ENCODE data around the gene MLANA.
A peak's percentile ranks its signal among the peaks of the same experiment; 100 is the strongest.

The MLANA gene, protein sequence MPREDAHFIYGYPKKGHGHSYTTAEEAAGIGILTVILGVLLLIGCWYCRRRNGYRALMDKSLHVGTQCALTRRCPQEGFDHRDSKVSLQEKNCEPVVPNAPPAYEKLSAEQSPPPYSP

DNA sequence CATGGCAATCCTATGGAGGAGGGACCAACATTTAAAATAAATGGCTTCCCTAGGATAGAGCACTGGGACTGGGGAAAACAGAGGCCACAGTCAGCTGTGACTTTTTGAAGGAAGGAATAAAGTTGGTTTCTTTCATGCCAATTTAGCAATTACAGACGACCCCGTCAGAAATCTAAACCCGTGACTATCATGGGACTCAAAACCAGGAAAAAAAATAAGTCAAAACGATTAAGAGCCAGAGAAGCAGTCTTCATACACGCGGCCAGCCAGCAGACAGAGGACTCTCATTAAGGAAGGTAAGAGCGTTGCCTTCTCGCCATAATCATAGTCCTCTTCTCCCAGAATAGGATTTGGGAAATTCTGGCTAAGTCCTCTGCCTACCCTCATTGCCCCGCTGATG lies at the start of gene MLANA:
MLANA (plus strand) TSS at position 249 of the 400 bp plus-strand sequence. CDS start 1,586 bp downstream, outside the sequence.
- DNase-seq (ENCODE audit: extremely low spot score, insufficient read length, low read depth): no peak
- no peak for FAIRE-seq

DNA sequence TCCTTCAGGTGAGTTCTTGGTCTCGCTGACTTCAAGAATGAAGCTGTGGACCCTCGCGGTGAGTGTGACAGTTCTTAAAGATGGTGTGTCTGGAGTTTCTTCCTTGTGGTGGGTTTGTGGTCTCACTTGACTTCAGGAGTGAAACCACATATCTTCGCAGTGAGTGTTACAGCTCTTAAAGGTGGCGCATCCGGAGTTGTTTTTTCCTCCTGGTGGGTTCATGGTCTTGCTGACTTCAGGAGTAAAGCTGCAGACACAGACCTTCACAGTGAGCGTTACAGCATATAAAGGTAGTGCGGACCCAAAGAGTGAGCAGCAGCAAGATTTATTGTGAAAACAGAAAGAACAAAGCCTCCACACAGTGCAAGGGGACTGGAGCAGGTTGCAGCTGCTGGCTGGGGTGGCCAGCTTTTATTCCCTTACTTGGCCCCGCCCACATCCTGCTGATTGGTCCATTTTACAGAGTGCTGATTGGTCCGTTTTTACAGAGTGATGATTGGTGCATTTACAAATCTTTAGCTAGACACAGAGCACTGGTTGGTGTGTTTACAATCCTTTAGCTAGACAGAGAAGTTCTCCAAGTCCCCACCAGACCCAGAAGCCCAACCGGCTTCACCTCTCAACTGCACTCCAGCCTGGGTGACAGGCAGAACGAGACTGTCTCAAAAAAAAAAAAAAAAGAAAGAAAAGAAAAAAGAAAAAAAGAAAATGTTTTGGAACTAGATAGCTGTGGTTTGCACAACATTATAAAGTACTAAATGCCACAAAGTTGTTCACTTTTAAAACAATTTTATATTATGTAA lies 48.7 kb upstream of the MLANA start:
- DNase-seq (ENCODE audit: extremely low spot score, insufficient read length, low read depth) (no peak), FAIRE-seq (no peak)

DNA sequence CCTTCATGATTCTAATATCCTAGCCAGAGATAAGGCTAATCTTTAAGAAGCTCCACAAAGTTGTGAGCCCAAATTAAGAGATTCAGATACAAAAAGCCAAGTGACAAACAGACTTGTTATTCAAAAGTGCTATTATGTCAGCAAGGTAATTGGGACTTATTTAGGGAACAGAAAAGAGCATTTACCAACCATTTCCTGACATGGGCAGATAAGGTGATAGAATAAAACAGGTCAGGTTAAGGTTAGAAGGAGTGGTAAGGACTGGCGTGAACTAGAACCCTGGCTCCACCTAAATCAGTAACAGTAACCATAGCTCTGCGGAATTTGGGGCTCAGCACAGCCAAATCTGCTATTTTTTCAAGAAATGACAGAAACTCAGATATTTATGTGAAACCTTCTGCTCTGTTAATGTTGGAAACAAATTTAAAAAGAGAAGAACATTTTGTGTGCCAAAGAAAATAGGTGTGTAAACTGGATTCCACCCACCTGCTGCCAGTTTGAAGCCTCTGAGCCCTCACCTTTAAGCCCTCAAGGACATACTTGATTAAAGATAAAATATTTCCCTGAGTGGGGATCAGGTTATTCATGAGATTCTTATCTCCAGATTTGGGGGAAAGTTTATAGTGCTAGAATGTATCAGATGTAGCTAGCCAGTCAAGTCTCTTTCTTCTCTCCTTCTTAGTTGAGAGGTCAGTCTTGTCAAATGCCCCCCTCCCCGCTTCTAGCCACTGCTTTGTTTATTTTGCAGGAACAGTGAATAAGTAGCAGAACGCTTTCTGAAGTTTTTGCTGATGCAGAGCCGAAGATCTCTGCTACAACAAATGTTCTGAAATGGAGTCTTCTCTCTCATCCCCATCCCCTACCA lies 47.5 kb upstream of the MLANA start:
- no peak for FAIRE-seq

DNA sequence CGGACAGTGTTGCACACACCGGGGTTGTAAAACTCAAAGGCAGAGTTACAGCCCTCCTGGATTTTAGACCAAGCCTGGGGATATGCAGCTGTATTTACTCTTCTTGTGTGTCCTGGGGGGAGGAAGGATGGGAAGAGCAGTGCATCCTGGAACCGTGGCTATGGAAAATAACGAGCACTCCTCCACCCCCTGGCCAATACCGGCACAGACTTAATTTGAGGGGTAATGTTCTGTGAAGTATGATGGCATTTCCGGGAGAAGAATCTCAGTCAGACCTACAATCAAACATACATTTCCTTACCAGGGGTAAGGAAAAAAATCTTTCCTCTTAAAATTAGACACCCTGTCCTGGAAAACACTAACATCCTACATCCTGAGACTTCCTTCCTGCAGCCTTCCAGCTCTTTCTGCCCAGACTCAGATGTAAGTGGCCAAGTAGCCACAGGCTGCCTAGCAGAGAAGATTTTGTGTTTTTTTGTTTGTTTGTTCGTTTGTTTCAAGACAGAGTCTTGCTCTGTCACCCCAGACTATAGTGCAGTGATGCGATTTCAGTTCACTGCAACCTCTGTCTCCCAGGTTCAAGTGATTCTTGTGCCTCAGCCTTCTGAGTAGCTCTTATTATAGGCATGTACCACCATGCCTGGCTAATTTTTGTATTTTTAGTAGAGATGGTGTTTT lies 46.8 kb upstream of the MLANA start:
- FAIRE-seq: no peak
- no peak for DNase-seq (ENCODE audit: extremely low spot score, insufficient read length, low read depth)

More for the DNA sequence above, 47.5 kb upstream of the MLANA start:
- DNase-seq (ENCODE audit: extremely low spot score, insufficient read length, low read depth): no peak

DNA sequence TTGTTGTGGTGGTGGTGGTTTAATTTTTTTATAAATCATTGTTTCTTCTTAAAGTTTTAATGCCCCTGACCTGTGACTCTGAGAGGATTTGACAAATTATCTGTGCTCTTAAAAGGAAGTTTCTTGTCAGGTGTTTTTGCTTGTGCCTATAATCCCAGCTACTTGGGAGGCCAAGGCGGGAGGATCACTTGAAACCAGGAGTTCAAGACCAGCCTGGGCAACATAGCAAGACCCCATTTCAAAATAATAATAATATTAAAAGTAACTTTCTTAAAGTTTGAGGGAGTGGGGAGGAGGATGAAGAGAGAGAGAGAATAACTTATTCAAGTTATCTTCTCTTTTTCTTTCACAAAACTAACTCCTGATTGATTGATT lies 45.5 kb upstream of the MLANA start:
- FAIRE-seq: no peak

DNA sequence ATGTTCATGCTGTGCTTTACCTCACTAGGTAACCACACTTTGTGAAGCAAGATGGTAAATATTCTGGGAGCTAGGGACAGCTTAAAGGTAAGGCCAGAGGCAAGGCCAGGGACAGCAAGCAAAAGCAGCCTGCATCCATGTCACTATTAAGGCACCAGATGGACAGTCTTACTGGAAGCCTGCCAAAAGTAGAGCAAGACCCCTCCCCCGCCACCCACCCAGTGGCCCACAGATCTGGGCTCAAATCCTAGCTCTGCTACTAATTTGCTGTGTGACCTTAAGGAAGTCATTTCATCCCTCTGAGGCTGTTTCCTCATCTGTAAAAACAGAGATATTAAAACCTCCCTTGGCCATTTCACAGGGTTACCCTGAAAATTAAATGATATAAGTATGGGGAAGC lies 44.6 kb upstream of the MLANA start:
- FAIRE-seq (no peak), DNase-seq (ENCODE audit: extremely low spot score, insufficient read length, low read depth) (no peak)

More for the DNA sequence above, 45.5 kb upstream of the MLANA start:
- no peak for DNase-seq (ENCODE audit: extremely low spot score, insufficient read length, low read depth)

DNA sequence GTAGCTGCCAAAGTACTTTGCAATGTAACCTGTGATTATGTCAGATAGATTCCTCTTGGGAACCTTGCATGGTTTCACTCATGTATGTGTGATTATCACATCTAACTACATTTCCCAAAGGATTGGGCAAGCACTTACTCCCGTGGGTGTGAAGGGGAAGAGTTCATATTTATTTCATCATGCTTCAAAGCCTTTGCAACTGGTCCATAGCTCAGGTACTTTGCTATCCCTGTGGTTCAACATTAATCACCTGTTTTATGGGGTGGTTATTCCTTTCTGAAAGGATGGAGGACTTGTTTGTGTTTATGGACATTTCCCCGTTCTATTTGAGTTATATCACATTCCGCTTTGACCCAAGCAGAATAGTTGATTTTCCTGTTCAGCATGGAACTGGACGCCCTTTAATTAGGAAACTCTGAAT lies 44.2 kb upstream of the MLANA start:
- FAIRE-seq: no peak
- no peak for DNase-seq (ENCODE audit: extremely low spot score, insufficient read length, low read depth)

DNA sequence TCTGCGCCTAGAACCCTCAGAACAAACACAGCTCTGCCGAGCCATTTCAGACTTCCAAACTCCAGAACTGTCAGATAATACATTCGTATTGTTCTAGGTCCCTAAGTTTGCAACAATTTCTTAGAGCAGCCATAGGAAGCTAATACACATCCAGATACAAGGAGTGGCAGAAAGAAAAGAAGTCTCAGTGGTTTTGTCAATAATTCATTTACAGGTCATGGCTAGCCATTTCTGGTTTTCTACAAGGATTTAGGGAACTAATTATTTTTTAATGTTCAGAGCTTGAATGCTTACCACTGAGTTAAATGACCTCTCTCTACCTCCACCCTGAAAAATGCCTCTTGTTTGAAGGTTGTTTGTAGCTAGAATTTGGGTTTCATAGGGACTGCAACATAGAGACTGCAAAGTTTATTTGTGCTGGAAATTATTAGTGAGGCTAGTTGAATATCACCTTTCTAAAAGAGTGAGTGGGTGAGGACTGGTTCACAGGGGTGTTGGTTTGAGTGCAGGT lies 42.3 kb upstream of the MLANA start:
- FAIRE-seq: peak; percentile 65
- no peak for DNase-seq (ENCODE audit: extremely low spot score, insufficient read length, low read depth)

DNA sequence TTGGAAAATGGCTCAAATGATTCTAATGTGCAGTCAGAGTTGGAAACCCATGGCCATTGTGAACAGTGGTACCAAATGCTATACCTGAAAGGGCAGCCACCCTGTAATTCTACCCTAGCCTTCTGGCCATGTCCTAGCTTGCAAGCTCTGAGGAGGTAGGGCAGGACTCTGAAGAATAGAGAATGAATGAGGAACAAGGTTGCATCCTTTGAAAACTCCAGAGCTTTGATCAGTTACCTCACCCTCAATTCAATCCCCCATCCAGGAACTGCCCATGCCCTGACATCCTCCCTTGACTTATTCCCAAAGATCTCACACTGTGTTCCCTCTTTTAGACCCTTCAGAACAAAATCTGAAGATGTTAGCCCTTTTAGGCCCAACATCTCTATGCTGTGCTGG lies 40.0 kb upstream of the MLANA start:
- peak; percentile 39 for FAIRE-seq
- no peak for DNase-seq (ENCODE audit: extremely low spot score, insufficient read length, low read depth)

DNA sequence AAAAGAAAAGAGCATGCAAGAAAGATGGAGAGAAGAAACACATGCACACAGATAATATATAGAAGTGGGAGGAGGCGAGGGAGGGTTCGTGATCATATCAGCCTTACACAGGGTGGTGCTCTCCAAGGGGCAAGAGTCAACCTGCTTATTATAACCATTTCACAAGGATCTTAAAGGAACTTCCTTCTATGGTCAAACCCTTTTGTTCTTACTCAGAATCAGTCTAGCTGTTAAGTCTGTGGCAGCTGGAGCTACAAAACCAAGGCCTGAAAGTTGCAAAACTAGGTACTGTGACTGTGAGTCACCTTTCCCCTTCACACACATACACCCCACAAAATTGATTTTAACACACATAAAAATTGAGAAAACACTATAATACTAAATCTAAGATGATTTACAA lies 39.2 kb upstream of the MLANA start:
- peak; percentile 93 for FAIRE-seq

DNA sequence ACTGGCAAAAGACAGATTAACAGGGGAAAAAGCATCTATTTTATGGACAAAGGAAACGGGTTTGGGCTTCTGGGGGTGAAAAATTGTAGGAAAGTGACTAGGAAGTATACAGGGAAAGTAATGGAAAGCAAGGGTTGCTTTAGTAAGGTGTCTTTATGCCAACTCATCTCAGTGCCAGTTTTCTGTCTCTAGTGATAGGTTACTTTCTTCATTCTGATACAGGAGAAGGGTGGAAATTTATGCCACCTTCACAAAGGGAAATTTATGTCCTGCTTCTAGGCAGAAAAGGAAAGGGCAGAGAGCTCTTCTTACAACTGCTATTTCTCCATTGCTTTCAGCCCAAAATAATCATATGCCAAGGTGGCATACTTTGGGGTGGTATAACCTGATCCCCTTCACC lies 37.7 kb upstream of the MLANA start:
- DNase-seq (ENCODE audit: extremely low spot score, insufficient read length, low read depth) (no peak), FAIRE-seq (peak; percentile 38)

More for the DNA sequence above, 39.2 kb upstream of the MLANA start:
- DNase-seq (ENCODE audit: extremely low spot score, insufficient read length, low read depth): peak; percentile 48

DNA sequence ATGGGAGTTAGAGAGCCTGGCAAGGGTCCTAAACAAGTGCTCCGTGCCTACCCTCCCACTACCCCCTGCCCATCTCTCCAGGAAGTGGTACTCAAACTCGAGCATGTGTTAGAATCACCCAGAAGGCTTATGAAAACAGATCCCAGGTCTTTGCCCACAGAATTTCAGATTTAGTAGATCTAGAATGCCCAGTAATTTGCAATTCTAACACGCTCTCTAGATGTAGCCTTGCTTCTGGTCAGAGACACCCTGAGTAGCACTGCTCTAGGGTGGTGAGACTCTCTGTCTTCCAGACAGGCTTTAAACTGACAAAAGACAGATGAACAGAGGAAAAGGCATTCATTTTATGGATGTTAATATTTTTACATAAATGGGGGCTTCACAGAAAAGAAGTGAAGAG lies 37.1 kb upstream of the MLANA start:
- no peak for FAIRE-seq
- no peak for DNase-seq (ENCODE audit: extremely low spot score, insufficient read length, low read depth)

DNA sequence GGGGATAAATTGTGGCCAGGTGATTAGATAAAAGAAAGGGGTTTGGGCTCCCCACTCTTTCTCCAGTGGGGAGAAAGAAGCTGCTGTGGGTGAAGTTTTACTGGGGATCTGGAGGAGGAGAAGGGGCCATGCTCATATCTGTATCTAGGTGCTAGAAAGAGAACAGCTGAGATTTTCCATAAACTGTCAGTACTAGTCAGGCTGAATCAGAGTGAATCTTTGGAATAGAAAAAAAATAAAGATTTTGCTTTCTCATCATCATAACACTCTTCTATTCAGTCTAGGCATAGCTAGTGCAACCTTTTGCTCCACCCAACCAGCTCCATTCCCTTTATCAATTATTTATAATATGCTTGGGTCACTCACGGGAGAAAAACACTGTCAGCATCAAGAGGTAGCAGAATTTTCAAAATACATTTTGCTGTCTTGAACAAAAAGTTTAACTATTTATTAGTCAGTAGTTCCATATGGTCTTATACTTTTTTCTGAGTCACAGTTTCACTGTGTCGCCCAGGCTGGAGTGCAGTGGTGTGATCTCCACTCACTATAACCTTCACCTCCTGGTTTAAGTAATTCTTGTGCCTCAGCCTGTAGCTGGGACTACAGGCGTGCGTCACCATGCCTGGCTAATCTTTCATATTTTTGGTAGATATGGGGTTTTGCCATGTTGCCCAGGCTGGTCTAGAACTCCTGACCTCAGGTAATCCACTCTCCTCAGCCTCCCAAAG lies 36.5 kb upstream of the MLANA start:
- FAIRE-seq (no peak), DNase-seq (ENCODE audit: extremely low spot score, insufficient read length, low read depth) (no peak)

DNA sequence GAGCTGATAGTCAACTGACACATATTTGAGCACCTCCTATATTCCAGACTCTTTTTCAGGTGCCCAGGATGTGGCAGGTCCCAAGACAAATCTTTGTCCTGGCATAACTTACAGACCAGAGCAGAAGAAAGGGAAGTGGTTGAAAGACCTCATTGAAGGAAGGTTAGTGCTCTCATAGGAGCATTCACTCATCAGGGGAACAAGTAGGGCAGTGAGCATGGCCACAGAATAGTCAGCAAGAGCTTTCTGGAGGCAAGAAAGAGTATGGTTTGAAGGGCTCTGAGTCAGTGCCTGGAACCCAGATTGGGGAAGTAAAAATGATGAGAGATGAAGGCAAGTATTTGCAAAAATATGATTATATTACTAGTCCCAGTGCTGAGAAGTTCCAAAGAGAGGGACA lies 32.8 kb upstream of the MLANA start:
- FAIRE-seq (no peak), DNase-seq (ENCODE audit: extremely low spot score, insufficient read length, low read depth) (no peak)

DNA sequence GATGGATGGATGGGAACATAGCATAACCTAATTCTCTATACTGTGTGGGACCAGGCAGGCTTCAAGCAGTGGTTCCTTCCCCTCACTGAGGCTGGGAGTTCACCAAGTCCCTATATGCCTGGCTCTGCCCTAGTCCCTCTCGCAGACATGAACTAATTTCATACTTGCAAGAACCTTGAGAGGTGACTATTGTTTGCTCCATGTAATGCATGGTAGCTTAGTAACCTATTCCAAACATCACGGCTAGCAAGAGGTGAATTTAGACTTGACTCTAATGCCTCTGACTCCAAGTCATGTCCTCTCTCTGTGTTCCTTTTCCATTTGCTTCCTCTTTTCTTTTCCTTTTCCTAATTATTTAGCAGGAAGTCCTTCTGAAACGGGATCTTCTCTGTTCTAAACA lies 31.9 kb upstream of the MLANA start:
- DNase-seq (ENCODE audit: extremely low spot score, insufficient read length, low read depth): no peak
- no peak for FAIRE-seq

DNA sequence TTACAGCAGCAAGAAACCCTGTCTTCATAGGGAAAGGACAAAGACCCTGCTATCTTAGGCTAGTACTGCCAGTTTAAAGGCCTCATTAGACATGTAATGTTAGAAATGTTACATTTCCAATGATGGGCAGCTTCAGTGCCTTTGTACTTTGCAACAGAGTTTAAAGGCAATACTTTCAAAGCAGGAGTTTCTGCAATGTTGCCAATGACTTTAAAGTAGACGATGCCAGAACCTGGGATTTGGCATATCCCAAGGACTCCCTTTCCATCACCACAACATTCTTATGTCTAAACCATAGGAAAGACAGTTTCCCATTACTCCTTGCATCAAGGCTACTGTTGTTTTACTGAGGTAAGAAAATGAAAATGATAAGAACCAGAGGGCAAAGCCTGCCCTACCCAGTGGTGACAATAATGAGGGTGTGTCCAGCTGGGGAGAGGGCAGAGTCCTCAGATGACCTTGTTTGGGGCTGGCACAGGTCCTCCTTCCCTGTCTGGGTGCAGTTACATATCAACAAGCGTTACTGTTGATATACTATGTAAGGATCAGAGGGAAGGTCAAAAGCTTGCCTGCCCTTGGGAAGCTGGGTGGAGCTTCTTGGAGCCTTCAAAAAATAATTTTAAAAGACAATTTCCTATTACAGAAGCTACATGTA lies 27.5 kb upstream of the MLANA start:
- DNase-seq (ENCODE audit: extremely low spot score, insufficient read length, low read depth) (no peak), FAIRE-seq (no peak)

DNA sequence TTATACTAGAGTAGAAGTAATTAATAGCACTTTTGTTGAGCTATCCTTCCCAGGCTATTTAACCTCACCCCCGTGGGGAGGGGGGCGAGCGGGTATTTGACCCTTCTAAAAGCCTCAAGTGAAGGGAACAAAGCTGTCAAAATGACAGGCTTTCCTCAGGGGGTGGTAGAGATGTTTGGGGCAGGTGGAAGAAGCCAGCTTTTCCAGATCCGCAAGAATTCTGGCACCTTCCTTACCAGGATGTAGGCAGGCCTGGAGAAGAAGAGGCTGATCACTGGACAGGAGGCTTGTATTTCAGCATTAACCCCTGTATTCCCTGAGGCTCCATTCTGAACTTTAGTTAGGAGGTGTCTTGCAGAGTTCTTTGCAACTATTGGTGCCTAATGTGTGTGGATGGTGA lies 26.2 kb upstream of the MLANA start:
- FAIRE-seq (no peak), DNase-seq (ENCODE audit: extremely low spot score, insufficient read length, low read depth) (no peak)

DNA sequence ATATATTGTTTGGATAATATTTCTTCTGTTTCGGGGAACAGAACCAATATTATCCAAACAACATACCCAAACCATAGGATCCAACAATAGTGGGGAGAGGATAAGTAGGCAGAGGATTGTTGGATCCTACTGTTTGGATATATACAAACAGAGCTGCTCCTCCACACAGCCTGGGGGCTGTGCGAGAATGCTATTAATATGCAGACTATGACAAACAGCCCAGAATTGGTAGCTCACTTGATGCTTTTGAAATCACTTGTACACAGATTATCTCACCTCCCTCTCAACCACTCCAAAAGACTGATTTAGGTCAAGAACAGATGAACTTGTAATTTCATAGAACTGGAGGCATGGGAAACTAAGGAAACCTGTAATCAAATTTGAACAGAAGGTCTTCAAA lies 24.4 kb upstream of the MLANA start:
- DNase-seq (ENCODE audit: extremely low spot score, insufficient read length, low read depth) (no peak), FAIRE-seq (no peak)

DNA sequence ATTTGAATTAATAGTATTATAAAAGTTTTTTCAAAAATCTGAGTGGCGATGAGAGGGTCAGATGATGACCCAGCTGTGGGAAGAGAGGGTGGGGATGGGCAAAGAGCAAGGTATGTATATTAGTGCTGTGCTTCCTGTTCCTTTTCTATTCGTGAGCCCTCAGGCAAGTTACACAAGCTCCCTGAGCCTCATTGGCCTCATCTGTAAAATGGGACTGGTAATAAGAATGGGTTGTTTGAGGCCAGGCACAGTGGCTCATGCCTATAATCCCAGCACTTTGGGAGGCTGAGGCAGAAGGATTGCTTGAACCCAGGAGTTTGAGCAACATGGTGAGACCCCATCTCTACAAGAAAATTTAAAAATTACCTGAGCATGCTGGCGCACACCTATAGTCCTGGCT lies 24.0 kb upstream of the MLANA start:
- no peak for DNase-seq (ENCODE audit: extremely low spot score, insufficient read length, low read depth)
- FAIRE-seq: no peak
